ENCODE data around the gene CHCHD6. TPM values are rescaled to one million over a fixed set of nuclear protein-coding genes. Genes with fewer than 3 reads are reported as not detected.
A peak's percentile ranks its signal among the peaks of the same experiment; 100 is the strongest.

The CHCHD6 gene
- total RNA-seq, 2 donors from 2014 or later: 23.6 to 34.4 TPM

- H3K9me3 ChIP-seq (ENCODE audit: control insufficient read depth, low read length): no peaks in the 10 kb centered on the region
- no peak overlapping the region for H3K4me3 Mint-ChIP-seq
- H3K9ac ChIP-seq (ENCODE audit: extremely low read depth, low read length, poor library complexity, severe bottlenecking): no peak overlapping the region
- H3K27me3 ChIP-seq (ENCODE audit: control insufficient read depth, insufficient read depth, low read length, poor library complexity, severe bottlenecking): no peaks in the 10 kb centered on the region
- H3K4me1 Mint-ChIP-seq: peaks cover 11% of the 10 kb centered on the region
- DNase-seq: no peak
- no peaks in the 10 kb centered on the region for H3K9me3 Mint-ChIP-seq
- peaks cover 12% of the 10 kb centered on the region for H3K4me1 ChIP-seq (ENCODE audit: control insufficient read depth, insufficient read depth, low read length)
- no peaks in the 10 kb centered on the region for H3K27me3 Mint-ChIP-seq (ENCODE audit: insufficient read depth)
- 95 to 100% methylated on average over 3 to 7 of the region's 7 CpGs for WGBS, 2 experiments (ENCODE audit: insufficient coverage in 1 of 2, insufficient read length in 1 of 2)
- TF ChIP-seq, protein P1, sequence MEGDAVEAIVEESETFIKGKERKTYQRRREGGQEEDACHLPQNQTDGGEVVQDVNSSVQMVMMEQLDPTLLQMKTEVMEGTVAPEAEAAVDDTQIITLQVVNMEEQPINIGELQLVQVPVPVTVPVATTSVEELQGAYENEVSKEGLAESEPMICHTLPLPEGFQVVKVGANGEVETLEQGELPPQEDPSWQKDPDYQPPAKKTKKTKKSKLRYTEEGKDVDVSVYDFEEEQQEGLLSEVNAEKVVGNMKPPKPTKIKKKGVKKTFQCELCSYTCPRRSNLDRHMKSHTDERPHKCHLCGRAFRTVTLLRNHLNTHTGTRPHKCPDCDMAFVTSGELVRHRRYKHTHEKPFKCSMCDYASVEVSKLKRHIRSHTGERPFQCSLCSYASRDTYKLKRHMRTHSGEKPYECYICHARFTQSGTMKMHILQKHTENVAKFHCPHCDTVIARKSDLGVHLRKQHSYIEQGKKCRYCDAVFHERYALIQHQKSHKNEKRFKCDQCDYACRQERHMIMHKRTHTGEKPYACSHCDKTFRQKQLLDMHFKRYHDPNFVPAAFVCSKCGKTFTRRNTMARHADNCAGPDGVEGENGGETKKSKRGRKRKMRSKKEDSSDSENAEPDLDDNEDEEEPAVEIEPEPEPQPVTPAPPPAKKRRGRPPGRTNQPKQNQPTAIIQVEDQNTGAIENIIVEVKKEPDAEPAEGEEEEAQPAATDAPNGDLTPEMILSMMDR (conservative IDR thresholded peaks at IDR 0.05): no peak
- peak overlapping the region; percentile 75 for H3K27ac Mint-ChIP-seq
- no peak overlapping the region for H3K27ac ChIP-seq (ENCODE audit: low read depth, low read length)
- peaks cover 33% of the 10 kb centered on the region for H3K36me3 ChIP-seq (ENCODE audit: control insufficient read depth, insufficient read depth, low read length)
- peaks cover 16% of the 10 kb centered on the region for H3K36me3 Mint-ChIP-seq (ENCODE audit: low read depth)
- no peak overlapping the region for H3K4me3 ChIP-seq (ENCODE audit: low read length)
These were observed 299.7 kb downstream of the CHCHD6 start for GRCh38 chr3:127003601-127004280.

DNA sequence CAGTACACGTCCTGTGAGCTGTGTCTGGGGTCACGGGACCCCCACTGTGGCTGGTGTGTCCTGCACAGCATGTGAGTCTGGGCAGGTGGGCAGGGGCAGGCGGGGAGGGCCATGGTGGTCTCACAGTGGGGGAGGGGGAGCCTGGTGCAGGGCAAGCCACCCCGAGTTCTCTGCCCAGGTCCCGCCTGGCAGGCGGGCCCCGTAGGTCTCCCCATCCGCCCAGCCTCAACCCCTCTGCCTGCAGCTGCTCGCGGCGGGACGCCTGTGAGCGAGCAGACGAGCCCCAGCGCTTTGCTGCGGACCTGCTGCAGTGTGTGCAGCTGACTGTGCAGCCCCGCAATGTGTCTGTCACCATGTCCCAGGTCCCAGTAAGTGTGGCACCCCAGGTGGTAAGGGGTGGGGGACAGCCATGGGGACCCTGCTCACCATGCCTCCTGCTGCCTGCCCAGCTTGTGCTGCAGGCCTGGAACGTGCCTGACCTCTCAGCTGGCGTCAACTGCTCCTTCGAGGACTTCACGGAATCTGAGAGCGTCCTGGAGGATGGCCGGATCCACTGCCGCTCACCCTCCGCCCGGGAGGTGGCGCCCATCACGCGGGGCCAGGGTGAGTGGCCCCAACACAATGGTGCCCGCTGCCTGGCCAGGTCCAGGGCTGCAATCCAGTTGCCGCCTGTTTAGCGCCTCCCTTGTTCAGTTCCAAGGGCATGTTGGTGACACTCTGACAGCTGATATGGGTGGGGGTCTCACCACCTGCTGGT lies 300.8 kb downstream of the CHCHD6 start:
- WGBS, 2 experiments (ENCODE audit: insufficient coverage in 1 of 2, insufficient read length in 1 of 2): 95 to 98% methylated on average over 23 to 32 of the region's 32 CpGs
- H3K4me3 Mint-ChIP-seq: no peak overlapping the region
- Histone ChIP-seq H3K27me3 (ENCODE audit: control insufficient read depth, insufficient read depth, low read length, poor library complexity, severe bottlenecking) (no peaks in the 10 kb centered on the region), H3K4me3 (ENCODE audit: low read length) (no peak overlapping the region), H3K36me3 (ENCODE audit: control insufficient read depth, insufficient read depth, low read length) (peaks cover 33% of the 10 kb centered on the region), H3K9ac (ENCODE audit: extremely low read depth, low read length, poor library complexity, severe bottlenecking) (no peak overlapping the region), H3K4me1 (ENCODE audit: control insufficient read depth, insufficient read depth, low read length) (peaks cover 12% of the 10 kb centered on the region), H3K9me3 (ENCODE audit: control insufficient read depth, low read length) (no peaks in the 10 kb centered on the region), H3K27ac (ENCODE audit: low read depth, low read length) (no peak overlapping the region)
- peaks cover 11% of the 10 kb centered on the region for H3K4me1 Mint-ChIP-seq
- H3K36me3 Mint-ChIP-seq (ENCODE audit: low read depth): peaks cover 16% of the 10 kb centered on the region
- H3K27me3 Mint-ChIP-seq (ENCODE audit: insufficient read depth): no peaks in the 10 kb centered on the region
- TF ChIP-seq, protein P1 (conservative IDR thresholded peaks at IDR 0.05): no peak
- peak; percentile 66 for DNase-seq
- peak overlapping the region; percentile 75 for H3K27ac Mint-ChIP-seq
- no peaks in the 10 kb centered on the region for H3K9me3 Mint-ChIP-seq

DNA sequence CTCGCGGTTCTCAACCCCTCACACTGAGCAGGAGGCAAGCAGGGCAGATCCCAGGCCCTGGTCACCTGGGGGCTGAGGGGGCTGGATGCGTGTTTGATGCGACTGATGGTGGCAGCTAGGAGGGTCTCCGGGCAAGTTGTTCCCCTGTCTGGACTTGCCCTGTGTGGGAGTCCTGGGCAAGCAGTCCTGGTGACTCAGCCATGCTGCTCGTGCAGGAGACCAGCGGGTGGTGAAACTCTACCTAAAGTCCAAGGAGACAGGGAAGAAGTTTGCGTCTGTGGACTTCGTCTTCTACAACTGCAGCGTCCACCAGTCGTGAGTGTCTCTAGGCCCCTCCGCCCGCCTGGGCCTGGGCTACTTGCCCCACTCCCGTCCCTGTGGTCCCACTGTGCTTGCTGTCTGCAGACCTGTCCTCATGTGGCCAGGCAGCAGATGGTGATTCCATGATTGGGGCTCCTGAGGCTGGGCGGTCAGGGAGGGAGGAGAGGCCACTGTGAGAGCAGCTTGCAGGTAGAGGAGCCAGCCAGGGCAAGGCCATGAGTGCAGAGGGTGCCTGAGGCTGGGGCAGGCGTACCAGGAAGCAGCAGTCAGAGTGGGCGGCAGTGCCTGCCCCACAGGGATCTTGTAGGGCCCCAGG lies 301.9 kb downstream of the CHCHD6 start:
- H3K9me3 Mint-ChIP-seq: no peaks in the 10 kb centered on the region
- no peaks in the 10 kb centered on the region for H3K27me3 ChIP-seq (ENCODE audit: control insufficient read depth, insufficient read depth, low read length, poor library complexity, severe bottlenecking)
- H3K36me3 Mint-ChIP-seq (ENCODE audit: low read depth): peaks cover 18% of the 10 kb centered on the region
- no peak overlapping the region for H3K4me3 ChIP-seq (ENCODE audit: low read length)
- TF ChIP-seq, protein P1 (conservative IDR thresholded peaks at IDR 0.05): no peak
- 94 to 96% methylated on average over 12 to 17 of the region's 17 CpGs for WGBS, 2 experiments (ENCODE audit: insufficient coverage in 1 of 2, insufficient read length in 1 of 2)
- no peaks in the 10 kb centered on the region for H3K9me3 ChIP-seq (ENCODE audit: control insufficient read depth, low read length)
- H3K9ac ChIP-seq (ENCODE audit: extremely low read depth, low read length, poor library complexity, severe bottlenecking): no peak overlapping the region
- H3K4me3 Mint-ChIP-seq: no peak overlapping the region
- H3K4me1 Mint-ChIP-seq: peaks cover 11% of the 10 kb centered on the region
- no peak overlapping the region for H3K27ac ChIP-seq (ENCODE audit: low read depth, low read length)
- peaks cover 37% of the 10 kb centered on the region for H3K36me3 ChIP-seq (ENCODE audit: control insufficient read depth, insufficient read depth, low read length)
- DNase-seq: no peak
- H3K27me3 Mint-ChIP-seq (ENCODE audit: insufficient read depth): no peaks in the 10 kb centered on the region
- H3K4me1 ChIP-seq (ENCODE audit: control insufficient read depth, insufficient read depth, low read length): peaks cover 12% of the 10 kb centered on the region
- no peak overlapping the region for H3K27ac Mint-ChIP-seq
